Loucy (cell line): Measurements from ENCODE around the gene RAD52.
A peak's percentile ranks its signal among the peaks of the same experiment; 100 is the strongest.

Experiments used
- H2AFZ ChIP-seq: fragments of 200-600 bp; sonication (generic); 2 replicates; pipeline ENCODE4 v1.6.0; 2016; ENCODE audit warnings: antibody characterized with exemption, mild to moderate bottlenecking, low read length, moderate library complexity
- H3F3A ChIP-seq: fragments of 200-600 bp; 2 replicates; pipeline ENCODE4 v1.6.0; 2016; ENCODE audit warnings: antibody characterized with exemption, low read depth, mild to moderate bottlenecking
- H3K27me3 ChIP-seq: fragments of 200-600 bp; sonication (generic); 2 replicates; pipeline ENCODE4 v1.6.1; 2014; ENCODE audit warnings: low read length, mild to moderate bottlenecking; ENCODE audit not compliant: insufficient read depth, poor library complexity, severe bottlenecking
- H3K36me3 ChIP-seq: fragments of 200-600 bp; sonication (generic); 2 replicates; pipeline ENCODE4 v1.6.1; 2016; ENCODE audit warnings: low read length; ENCODE audit not compliant: insufficient read depth
- H3K4me1 ChIP-seq: fragments of 200-600 bp; sonication (generic); 2 replicates; pipeline ENCODE4 v1.5.1; 2014; ENCODE audit warnings: low read length, mild to moderate bottlenecking; ENCODE audit not compliant: insufficient read depth, poor library complexity, severe bottlenecking
- H3K4me2 ChIP-seq: fragments of 200-600 bp; sonication (generic); 2 replicates; pipeline ENCODE4 v1.6.0; 2014; ENCODE audit warnings: antibody characterized with exemption, low read length, low read depth, mild to moderate bottlenecking; ENCODE audit not compliant: poor library complexity, severe bottlenecking
- H3K4me3 ChIP-seq: fragments of 200-600 bp; sonication (generic); 2 replicates; pipeline ENCODE4 v1.5.1; 2014; ENCODE audit warnings: low read length, mild to moderate bottlenecking, mixed read lengths; ENCODE audit not compliant: poor library complexity, severe bottlenecking
- H3K79me2 ChIP-seq: fragments of 200-600 bp; sonication (generic); 2 replicates; pipeline ENCODE4 v1.6.1; 2014; ENCODE audit warnings: low read length; ENCODE audit not compliant: insufficient read depth
- H3K9ac ChIP-seq: fragments of 200-600 bp; sonication (generic); 2 replicates; pipeline ENCODE4 v1.6.0; 2014; ENCODE audit warnings: mild to moderate bottlenecking, low read depth, low read length, moderate library complexity; ENCODE audit not compliant: poor library complexity, severe bottlenecking
- H3K9me2 ChIP-seq: fragments of 200-600 bp; sonication (generic); replicated peaks from 2 replicates; pipeline ENCODE4 v1.6.1; 2016; ENCODE audit warnings: low read depth, low read length, mixed read lengths
- H3K9me3 ChIP-seq: fragments of 200-600 bp; sonication (generic); 2 replicates; pipeline ENCODE4 v1.6.1; 2014; ENCODE audit warnings: mild to moderate bottlenecking, antibody characterized with exemption, low read length, low read depth; ENCODE audit not compliant: insufficient read depth
- H4K20me1 ChIP-seq: fragments of 200-600 bp; sonication (generic); 2 replicates; pipeline ENCODE4 v1.6.0; 2014; ENCODE audit warnings: antibody characterized with exemption, low read length, mild to moderate bottlenecking; ENCODE audit not compliant: insufficient read depth, poor library complexity, severe bottlenecking
- CTCF ChIP-seq: fragments of 200-600 bp; sonication (generic); conservative IDR thresholded peaks from 2 replicates; pipeline ENCODE4 v1.5.1; 2014; ENCODE audit warnings: mild to moderate bottlenecking, antibody characterized with exemption, low read length
- EZH2phosphoT487 ChIP-seq: fragments of 200-600 bp; IDR thresholded peaks from 2 replicates; pipeline ENCODE4 v1.6.1; 2018; ENCODE audit warnings: antibody characterized with exemption, mild to moderate bottlenecking, moderate library complexity, borderline replicate concordance

The RAD52 gene

GRCh38 chr12:977156-977555 lies 27.7 kb upstream of the RAD52 start:
- Histone ChIP-seq H4K20me1 (no peaks in the 10 kb centered on the region), H2AFZ (no peak overlapping the region), H3K4me2 (no peak overlapping the region), H3F3A (no peaks in the 10 kb centered on the region), H3K79me2 (no peaks in the 10 kb centered on the region), H3K36me3 (no peaks in the 10 kb centered on the region), H3K9ac (no peak overlapping the region), H3K9me3 (no peaks in the 10 kb centered on the region), H3K4me1 (no peaks in the 10 kb centered on the region), H3K27me3 (no peaks in the 10 kb centered on the region), H3K4me3 (no peak overlapping the region), H3K9me2 (no peaks in the 10 kb centered on the region)
- TF ChIP-seq EZH2phosphoT487 (no peak), CTCF (peak; percentile 43; the same call in 1 of the 2 replicates)

- no peaks in the 10 kb centered on the region for H3F3A ChIP-seq
- H3K27me3 ChIP-seq = no peaks in the 10 kb centered on the region
- H3K4me1 ChIP-seq = no peaks in the 10 kb centered on the region
- no peaks in the 10 kb centered on the region for H3K36me3 ChIP-seq
- no peaks in the 10 kb centered on the region for H3K9me2 ChIP-seq
- no peaks in the 10 kb centered on the region for H3K9me3 ChIP-seq
- H3K9ac ChIP-seq = no peak overlapping the region
- H2AFZ ChIP-seq = 0 out of 2 replicates have a peak overlapping the region, but pooled peaks have one; percentile 27
- no peak overlapping the region for H3K4me3 ChIP-seq
- TF ChIP-seq EZH2phosphoT487 (no peak), CTCF (no peak)
- no peaks in the 10 kb centered on the region for H3K79me2 ChIP-seq
- H4K20me1 ChIP-seq = no peaks in the 10 kb centered on the region
- H3K4me2 ChIP-seq = no peak overlapping the region
These were observed 27.1 kb upstream of the RAD52 start for GRCh38 chr12:976644-977043.

GRCh38 chr12:974271-974862 lies 24.9 kb upstream of the RAD52 start:
- no peaks in the 10 kb centered on the region for H3K9me3 ChIP-seq
- no peaks in the 10 kb centered on the region for H3K79me2 ChIP-seq
- no peak for TF ChIP-seq EZH2phosphoT487
- TF ChIP-seq CTCF = no peak
- H2AFZ ChIP-seq = no peak overlapping the region
- H3K9ac ChIP-seq = no peak overlapping the region
- H3K27me3 ChIP-seq = no peaks in the 10 kb centered on the region
- H4K20me1 ChIP-seq = no peaks in the 10 kb centered on the region
- no peaks in the 10 kb centered on the region; the same call in 1 of the 2 replicates for H3F3A ChIP-seq
- no peak overlapping the region for H3K4me2 ChIP-seq
- H3K36me3 ChIP-seq = no peaks in the 10 kb centered on the region
- H3K4me3 ChIP-seq = no peak overlapping the region
- no peaks in the 10 kb centered on the region for H3K4me1 ChIP-seq
- H3K9me2 ChIP-seq = no peaks in the 10 kb centered on the region
